ENCODE results near the gene ROR2.
"Not testable (repeated sequence)": the region's sequence is repeated elsewhere in the genome, so short reads cannot be mapped to it uniquely, and the experiment has no call there.

The ROR2 gene

DNA sequence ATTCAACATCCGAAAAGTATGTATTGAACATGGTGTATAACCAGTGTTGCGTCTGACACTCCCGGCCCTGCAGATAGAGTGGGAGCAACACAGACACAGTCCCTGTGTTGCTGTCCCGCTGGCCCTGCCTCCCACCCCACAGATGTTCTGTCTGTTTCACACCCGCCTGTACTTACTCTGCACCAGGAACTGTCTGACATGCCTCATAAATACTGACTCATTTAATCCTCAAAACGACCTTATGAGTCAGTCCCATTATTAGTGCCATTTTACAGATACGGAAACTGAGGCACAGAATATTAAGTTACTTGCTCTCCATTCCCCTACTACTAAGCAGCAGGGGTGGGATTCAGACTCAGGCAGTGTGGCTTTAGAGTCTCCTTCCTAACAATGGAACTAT is 416.6 kb downstream of the ROR2 start:
- H3K4me3 ChIP-seq (replicated peaks; ENCODE audit: low read depth, low read length): no peak overlapping the region
- DNase-seq (ENCODE audit: extremely low read depth, low read depth): no peak
- no peak for TF ChIP-seq CTCF (IDR thresholded peaks at IDR 0.05; ENCODE audit: low read depth, low read length, missing control alignments)

DNA sequence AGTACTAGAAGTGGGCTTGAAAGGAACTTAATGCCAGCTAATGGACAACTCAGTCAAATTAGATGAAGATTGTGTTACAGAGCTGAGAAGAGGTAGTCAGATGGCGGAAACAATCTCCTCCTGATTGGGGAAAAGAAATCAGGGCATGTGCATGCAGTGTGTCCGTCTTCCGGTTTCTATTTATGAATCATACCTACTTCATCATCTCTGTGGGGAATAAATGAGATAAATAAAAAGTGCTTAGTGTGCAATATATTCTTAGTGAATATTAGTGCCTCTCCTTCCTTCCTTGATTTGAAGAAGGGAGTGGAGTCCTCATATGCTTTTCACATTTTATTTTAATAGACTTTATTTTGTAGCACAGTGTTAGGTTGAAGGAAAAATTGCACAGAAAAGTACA is 417.7 kb downstream of the ROR2 start:
- TF ChIP-seq CTCF (IDR thresholded peaks at IDR 0.05; ENCODE audit: low read depth, low read length, missing control alignments): no peak
- H3K4me3 ChIP-seq (replicated peaks; ENCODE audit: low read depth, low read length): no peak overlapping the region
- no peak for DNase-seq (ENCODE audit: extremely low read depth, low read depth)

GRCh38 chr9:91530829-91531228 is 419.2 kb downstream of the ROR2 start:
- no peak for TF ChIP-seq CTCF (IDR thresholded peaks at IDR 0.05; ENCODE audit: low read depth, low read length, missing control alignments)
- H3K4me3 ChIP-seq (replicated peaks; ENCODE audit: low read depth, low read length): no peak overlapping the region
- DNase-seq (ENCODE audit: extremely low read depth, low read depth): no peak

DNA sequence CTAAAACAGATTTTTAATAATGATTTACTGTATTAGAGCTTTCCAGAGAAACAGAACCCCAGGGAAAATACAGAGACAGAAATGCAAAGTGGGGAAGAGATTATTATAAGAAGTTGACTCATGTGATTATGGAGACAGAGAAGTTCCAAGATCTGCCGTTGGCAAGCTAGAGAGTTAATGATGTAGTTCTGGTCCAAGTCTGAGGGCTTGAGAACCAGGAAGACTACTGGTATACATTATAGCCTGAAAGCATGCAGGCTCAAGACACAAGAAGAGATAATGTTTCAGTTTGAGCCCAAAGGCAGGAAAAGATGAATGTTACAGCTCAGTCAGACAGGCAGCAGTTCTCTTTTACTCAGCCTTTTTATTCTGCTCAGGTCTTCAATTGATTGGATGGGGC is 427.5 kb downstream of the ROR2 start:
- DNase-seq (ENCODE audit: extremely low read depth, low read depth): no peak
- no peak overlapping the region for H3K4me3 ChIP-seq (replicated peaks; ENCODE audit: low read depth, low read length)
- no peak for TF ChIP-seq CTCF (IDR thresholded peaks at IDR 0.05; ENCODE audit: low read depth, low read length, missing control alignments)

GRCh38 chr9:91519520-91520277 is 430.3 kb downstream of the ROR2 start:
- TF ChIP-seq CTCF (IDR thresholded peaks at IDR 0.05; ENCODE audit: low read depth, low read length, missing control alignments): no peak
- no peak for DNase-seq (ENCODE audit: extremely low read depth, low read depth)

DNA sequence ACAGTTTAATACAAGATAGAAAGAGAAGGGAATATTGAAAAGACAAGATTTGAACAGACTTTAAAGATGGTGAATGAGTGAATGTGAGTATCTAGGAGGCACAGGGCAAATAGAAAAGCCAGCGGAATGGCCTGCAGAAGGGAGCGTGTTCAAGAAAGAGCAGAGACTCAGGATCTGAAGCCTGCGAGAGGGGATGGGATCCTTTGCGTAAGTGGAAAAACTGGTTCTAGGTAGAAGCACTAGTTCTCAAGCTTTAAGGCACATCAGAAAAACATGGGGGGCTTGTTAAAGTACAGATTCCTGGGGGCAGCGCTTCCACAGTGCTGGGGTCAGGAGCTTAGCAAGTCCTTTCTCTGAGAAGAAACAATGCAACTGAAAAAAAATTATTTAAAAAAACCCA is 431.6 kb downstream of the ROR2 start:
- TF ChIP-seq CTCF (IDR thresholded peaks at IDR 0.05; ENCODE audit: low read depth, low read length, missing control alignments): no peak
- no peak for DNase-seq (ENCODE audit: extremely low read depth, low read depth)
- H3K4me3 ChIP-seq (replicated peaks; ENCODE audit: low read depth, low read length): no peak overlapping the region

More at GRCh38 chr9:91519520-91520277, 430.3 kb downstream of the ROR2 start:
- H3K4me3 ChIP-seq (replicated peaks; ENCODE audit: low read depth, low read length): no peak overlapping the region

DNA sequence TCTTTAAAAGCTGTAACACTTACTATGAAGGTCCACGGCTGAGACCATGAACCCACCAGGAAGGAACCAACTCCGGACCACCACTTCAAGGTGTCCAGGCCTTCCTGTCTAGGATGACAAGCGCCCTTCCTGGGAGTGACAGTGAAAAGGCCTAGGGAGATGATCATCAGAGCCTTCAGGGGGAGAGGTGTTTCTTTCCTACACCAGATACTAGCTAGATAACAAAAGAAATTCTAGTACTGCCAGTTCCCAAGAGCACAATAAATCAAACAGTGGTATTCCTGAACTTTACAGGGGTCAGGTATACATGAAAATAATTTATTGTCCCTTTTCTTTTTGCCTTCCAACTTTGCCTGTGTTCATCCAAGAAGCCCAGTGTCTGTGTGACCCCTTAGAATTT is 432.2 kb downstream of the ROR2 start:
- no peak for DNase-seq (ENCODE audit: extremely low read depth, low read depth)
- no peak overlapping the region for H3K4me3 ChIP-seq (replicated peaks; ENCODE audit: low read depth, low read length)
- no peak for TF ChIP-seq CTCF (IDR thresholded peaks at IDR 0.05; ENCODE audit: low read depth, low read length, missing control alignments)

DNA sequence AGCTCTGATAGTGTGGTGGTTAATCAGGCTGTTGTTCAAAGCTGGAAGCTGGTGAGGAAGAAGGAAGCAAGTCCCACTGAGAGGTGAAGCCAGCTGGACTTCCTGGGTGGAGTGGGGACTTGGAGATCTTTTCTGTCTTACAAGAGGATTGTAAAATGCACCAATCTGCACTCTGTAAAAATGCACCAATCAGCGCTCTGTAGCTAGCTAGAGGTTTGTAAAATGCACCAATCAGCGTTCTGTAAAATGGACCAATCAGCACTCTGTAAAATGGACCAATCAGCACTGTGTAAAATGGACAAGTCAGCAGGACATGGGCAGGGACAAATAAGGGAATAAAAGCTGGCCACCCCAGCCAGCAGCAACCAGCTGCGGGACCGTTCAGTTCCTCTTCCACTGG is 432.7 kb downstream of the ROR2 start:
- H3K4me3 ChIP-seq (replicated peaks; ENCODE audit: low read depth, low read length); DNase-seq (ENCODE audit: extremely low read depth, low read depth): not testable (repeated sequence)

Data from HFF-Myc (cell line).